PC-3 (cell line): ENCODE measurements around the gene TMEFF1.

Source experiments
- EZH2 ChIP-seq: fragments of 300-600 bp; sonication (generic); IDR thresholded peaks from one replicate; pipeline ENCODE4 v1.6.1; 2017; ENCODE audit warnings: antibody characterized with exemption, mild to moderate bottlenecking, low read length; ENCODE audit not compliant: unreplicated experiment
- EZH2phosphoT487 ChIP-seq: fragments of 300-600 bp; sonication (generic); IDR thresholded peaks from 2 replicates; pipeline ENCODE4 v1.6.1; 2018; ENCODE audit warnings: mild to moderate bottlenecking, antibody characterized with exemption, low read length, borderline replicate concordance
- TF ChIP-seq, protein P1 (sequence below): fragments of 300-600 bp; sonication (generic); conservative IDR thresholded peaks from 2 replicates; pipeline ENCODE4 v1.5.1; 2017; ENCODE audit warnings: antibody characterized with exemption, low read depth, mild to moderate bottlenecking, low read length

DNA sequence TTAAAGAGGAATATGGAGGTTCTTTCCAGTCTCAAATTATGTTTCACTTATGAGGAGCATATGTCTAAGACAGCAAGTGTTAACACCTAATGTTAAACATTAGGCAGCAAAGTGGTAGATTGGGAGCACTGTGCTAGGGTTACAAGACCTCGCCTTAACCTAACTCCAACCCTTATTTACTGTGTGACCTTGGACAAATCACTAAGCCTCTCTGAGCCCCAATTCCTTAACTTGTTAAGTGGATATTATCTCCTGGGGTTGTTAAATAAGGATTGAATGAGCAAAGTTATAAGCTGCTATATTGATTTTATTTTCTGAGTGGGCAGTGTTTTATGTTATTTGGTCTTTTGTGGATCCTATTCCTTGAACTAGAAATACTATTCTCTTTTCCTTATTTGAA lies 38.3 kb downstream of the TMEFF1 start:
- no peak for TF ChIP-seq EZH2
- TF ChIP-seq, protein P1, sequence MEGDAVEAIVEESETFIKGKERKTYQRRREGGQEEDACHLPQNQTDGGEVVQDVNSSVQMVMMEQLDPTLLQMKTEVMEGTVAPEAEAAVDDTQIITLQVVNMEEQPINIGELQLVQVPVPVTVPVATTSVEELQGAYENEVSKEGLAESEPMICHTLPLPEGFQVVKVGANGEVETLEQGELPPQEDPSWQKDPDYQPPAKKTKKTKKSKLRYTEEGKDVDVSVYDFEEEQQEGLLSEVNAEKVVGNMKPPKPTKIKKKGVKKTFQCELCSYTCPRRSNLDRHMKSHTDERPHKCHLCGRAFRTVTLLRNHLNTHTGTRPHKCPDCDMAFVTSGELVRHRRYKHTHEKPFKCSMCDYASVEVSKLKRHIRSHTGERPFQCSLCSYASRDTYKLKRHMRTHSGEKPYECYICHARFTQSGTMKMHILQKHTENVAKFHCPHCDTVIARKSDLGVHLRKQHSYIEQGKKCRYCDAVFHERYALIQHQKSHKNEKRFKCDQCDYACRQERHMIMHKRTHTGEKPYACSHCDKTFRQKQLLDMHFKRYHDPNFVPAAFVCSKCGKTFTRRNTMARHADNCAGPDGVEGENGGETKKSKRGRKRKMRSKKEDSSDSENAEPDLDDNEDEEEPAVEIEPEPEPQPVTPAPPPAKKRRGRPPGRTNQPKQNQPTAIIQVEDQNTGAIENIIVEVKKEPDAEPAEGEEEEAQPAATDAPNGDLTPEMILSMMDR = no peak
- no peak for TF ChIP-seq EZH2phosphoT487
